ENCODE results near the gene BAZ1A. TPM values are rescaled to one million over a fixed set of nuclear protein-coding genes. Genes with fewer than 3 reads are reported as not detected.

BAZ1A gene
- total and polyA plus RNA-seq, 10 of the 15 experiments (the other 5 are each of a cell fraction or from before 2014, with no cell fraction given) = 34.3 to 96.5 (median 50.7) TPM

DNA sequence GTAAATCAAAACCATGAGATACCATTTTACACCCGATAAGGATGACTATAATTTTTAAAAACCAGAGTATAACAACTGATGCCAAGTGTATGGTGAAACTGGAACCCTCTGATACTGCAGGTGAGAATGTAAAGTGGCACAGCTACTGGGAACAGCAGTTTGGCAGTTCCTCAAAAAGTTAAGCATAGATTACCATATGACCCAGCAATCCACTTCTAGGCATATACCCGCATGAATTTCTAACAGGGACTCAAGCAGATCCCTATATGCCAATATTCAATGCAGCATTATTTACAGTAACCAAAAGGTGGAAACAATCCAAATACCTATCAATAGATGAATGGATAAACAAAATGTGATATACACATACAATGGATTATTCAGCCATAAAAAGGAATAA is 57.4 kb downstream of the BAZ1A start (continued):
- TF ChIP-seq, protein P1, sequence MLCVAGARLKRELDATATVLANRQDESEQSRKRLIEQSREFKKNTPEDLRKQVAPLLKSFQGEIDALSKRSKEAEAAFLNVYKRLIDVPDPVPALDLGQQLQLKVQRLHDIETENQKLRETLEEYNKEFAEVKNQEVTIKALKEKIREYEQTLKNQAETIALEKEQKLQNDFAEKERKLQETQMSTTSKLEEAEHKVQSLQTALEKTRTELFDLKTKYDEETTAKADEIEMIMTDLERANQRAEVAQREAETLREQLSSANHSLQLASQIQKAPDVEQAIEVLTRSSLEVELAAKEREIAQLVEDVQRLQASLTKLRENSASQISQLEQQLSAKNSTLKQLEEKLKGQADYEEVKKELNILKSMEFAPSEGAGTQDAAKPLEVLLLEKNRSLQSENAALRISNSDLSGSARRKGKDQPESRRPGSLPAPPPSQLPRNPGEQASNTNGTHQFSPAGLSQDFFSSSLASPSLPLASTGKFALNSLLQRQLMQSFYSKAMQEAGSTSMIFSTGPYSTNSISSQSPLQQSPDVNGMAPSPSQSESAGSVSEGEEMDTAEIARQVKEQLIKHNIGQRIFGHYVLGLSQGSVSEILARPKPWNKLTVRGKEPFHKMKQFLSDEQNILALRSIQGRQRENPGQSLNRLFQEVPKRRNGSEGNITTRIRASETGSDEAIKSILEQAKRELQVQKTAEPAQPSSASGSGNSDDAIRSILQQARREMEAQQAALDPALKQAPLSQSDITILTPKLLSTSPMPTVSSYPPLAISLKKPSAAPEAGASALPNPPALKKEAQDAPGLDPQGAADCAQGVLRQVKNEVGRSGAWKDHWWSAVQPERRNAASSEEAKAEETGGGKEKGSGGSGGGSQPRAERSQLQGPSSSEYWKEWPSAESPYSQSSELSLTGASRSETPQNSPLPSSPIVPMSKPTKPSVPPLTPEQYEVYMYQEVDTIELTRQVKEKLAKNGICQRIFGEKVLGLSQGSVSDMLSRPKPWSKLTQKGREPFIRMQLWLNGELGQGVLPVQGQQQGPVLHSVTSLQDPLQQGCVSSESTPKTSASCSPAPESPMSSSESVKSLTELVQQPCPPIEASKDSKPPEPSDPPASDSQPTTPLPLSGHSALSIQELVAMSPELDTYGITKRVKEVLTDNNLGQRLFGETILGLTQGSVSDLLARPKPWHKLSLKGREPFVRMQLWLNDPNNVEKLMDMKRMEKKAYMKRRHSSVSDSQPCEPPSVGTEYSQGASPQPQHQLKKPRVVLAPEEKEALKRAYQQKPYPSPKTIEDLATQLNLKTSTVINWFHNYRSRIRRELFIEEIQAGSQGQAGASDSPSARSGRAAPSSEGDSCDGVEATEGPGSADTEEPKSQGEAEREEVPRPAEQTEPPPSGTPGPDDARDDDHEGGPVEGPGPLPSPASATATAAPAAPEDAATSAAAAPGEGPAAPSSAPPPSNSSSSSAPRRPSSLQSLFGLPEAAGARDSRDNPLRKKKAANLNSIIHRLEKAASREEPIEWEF (IDR thresholded peaks at IDR 0.05; ENCODE audit: insufficient replicate concordance, low read depth, low read length) = no peak
- TF ChIP-seq STAT1 (conservative IDR thresholded peaks at IDR 0.05) = no peak
- TF ChIP-seq ZNF217 (IDR thresholded peaks at IDR 0.05) = no peak
- no peak for TF ChIP-seq FOS (IDR thresholded peaks at IDR 0.05; ENCODE audit: borderline replicate concordance, extremely low read depth, insufficient read length)

DNA sequence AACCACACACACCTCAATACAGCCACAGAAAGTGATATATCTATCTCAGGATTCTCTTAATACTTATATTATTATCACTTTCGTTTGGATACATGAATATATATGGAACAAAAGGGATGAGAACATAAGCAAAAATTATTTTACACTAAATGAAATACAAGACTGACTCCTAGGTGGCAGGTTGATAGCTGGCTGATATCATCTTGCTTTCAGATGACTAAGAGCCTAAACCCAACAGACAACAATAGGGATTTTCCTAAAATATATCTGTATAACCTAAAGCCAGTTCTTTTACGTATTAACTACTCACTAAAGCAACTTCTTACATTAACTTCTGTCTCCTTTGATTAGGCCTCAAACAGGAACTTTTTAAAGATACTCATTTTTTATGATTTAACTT is 65.1 kb downstream of the BAZ1A start:
- Histone ChIP-seq H3K4me3 (no peak overlapping the region), H4K20me1 (ENCODE audit: control insufficient read depth, insufficient read depth) (no peaks in the 10 kb centered on the region), H3K9me3 (replicated peaks; ENCODE audit: control insufficient read depth, insufficient read depth, low read length) (peaks cover 4% of the 10 kb centered on the region; the same call in 2 of the 3 replicates), H2AFZ (ENCODE audit: control insufficient read depth, low read depth, low read length) (no peak overlapping the region), H3K27me3 (replicated peaks in 1 of 2; ENCODE audit: control insufficient read depth in 2 of 2, insufficient read depth in 2 of 2, low read length in 1 of 2) (no peaks in the 10 kb centered on the region), H3K27ac (ENCODE audit: control insufficient read depth, insufficient read depth) (no peak overlapping the region), H3K4me2 (ENCODE audit: control insufficient read depth, insufficient read depth) (no peak overlapping the region), H3K4me1 (ENCODE audit: control insufficient read depth, insufficient read depth, low read length) (no peaks in the 10 kb centered on the region), H3K9ac (ENCODE audit: control insufficient read depth, insufficient read depth, low read length) (no peak overlapping the region), H3K79me2 (ENCODE audit: control insufficient read depth, insufficient read depth, low read length) (no peaks in the 10 kb centered on the region), H3K36me3 (ENCODE audit: control insufficient read depth in 2 of 2, insufficient read depth in 2 of 2, low read length in 1 of 2) (peaks cover 0 to 17% of the 10 kb centered on the region in 2 experiments; a peak in 3 of 4 replicates)
- BruUV-seq (replicated peaks) = no TSS peak
- intact Hi-C loops (cut with micrococcal nuclease; ENCODE audit: unreplicated experiment) = no loop called here
- WGBS (ENCODE audit: insufficient coverage, insufficient replicate concordance, low lambda C conversion rate, missing lambda C conversion rate) = 26% methylated on average over 2 of the region's 2 CpGs
- SMC1A ChIA-PET (ENCODE audit: uncharacterized antibody, unreplicated experiment) = interaction anchor here (0.9 to 1.6 kb wide), 6 partner anchors 15 to 26 kb away, joined by 3 to 5 read pairs (median 4); no protein-coding TSS in a partner anchor
- CTCF ChIA-PET = interaction anchor here (0.9 kb wide), 1 partner anchor 64 kb away, joined by 3 read pairs; no protein-coding TSS in a partner anchor
- POLR2A ChIA-PET = no interaction called here
- RAD21 ChIA-PET (ENCODE audit: unreplicated experiment) = interaction anchor here (1.0 kb wide), 1 partner anchor 15 kb away, joined by 3 read pairs; no protein-coding TSS in a partner anchor
- ATAC-seq = peak; percentile 51
- in situ Hi-C loops (cut with MboI) = no loop called here
- no peak for FAIRE-seq
- DNase-seq (ENCODE audit: low read depth, low spot score) = no peak
- TF ChIP-seq JUNB (IDR thresholded peaks at IDR 0.05) (0 out of 2 replicates have a peak, but pooled peaks have one; percentile 29), CHD4 (IDR thresholded peaks at IDR 0.05) (no peak), IKZF2 (IDR thresholded peaks at IDR 0.05) (no peak), ASH2L (IDR thresholded peaks at IDR 0.05; ENCODE audit: borderline replicate concordance, low read depth) (no peak), RUNX3 (IDR thresholded peaks at IDR 0.05; ENCODE audit: low read length) (peak; percentile 69), GABPA (IDR thresholded peaks at IDR 0.05; ENCODE audit: low read depth) (no peak), NFXL1 (IDR thresholded peaks at IDR 0.05; ENCODE audit: borderline replicate concordance) (no peak), POLR2AphosphoS2 (IDR thresholded peaks at IDR 0.05; ENCODE audit: low read depth, low read length) (no peak), YY1 (IDR thresholded peaks at IDR 0.05; ENCODE audit: low read depth, low read length) (no peak), RELA (IDR thresholded peaks at IDR 0.05; ENCODE audit: borderline replicate concordance, partially characterized antibody) (no peak)
- TF ChIP-seq, protein P2, sequence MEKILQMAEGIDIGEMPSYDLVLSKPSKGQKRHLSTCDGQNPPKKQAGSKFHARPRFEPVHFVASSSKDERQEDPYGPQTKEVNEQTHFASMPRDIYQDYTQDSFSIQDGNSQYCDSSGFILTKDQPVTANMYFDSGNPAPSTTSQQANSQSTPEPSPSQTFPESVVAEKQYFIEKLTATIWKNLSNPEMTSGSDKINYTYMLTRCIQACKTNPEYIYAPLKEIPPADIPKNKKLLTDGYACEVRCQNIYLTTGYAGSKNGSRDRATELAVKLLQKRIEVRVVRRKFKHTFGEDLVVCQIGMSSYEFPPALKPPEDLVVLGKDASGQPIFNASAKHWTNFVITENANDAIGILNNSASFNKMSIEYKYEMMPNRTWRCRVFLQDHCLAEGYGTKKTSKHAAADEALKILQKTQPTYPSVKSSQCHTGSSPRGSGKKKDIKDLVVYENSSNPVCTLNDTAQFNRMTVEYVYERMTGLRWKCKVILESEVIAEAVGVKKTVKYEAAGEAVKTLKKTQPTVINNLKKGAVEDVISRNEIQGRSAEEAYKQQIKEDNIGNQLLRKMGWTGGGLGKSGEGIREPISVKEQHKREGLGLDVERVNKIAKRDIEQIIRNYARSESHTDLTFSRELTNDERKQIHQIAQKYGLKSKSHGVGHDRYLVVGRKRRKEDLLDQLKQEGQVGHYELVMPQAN (conservative IDR thresholded peaks at IDR 0.05) = no peak
- TF ChIP-seq, protein P3, sequence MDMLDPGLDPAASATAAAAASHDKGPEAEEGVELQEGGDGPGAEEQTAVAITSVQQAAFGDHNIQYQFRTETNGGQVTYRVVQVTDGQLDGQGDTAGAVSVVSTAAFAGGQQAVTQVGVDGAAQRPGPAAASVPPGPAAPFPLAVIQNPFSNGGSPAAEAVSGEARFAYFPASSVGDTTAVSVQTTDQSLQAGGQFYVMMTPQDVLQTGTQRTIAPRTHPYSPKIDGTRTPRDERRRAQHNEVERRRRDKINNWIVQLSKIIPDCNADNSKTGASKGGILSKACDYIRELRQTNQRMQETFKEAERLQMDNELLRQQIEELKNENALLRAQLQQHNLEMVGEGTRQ (IDR thresholded peaks at IDR 0.05; ENCODE audit: borderline replicate concordance, low read depth, low read length) = no peak

Data from GM12878 (cell line).